DMS153 treated with DMSO at 0.1 percent for 48 hours (cell line): ENCODE data around the gene PLOD3.

Experiments used
- DNase-seq: peaks from one replicate; lab custom pipeline; 2025; ENCODE audit not compliant: unreplicated experiment; lab: John Stamatoyannopoulos, UW

Gene PLOD3

DNA sequence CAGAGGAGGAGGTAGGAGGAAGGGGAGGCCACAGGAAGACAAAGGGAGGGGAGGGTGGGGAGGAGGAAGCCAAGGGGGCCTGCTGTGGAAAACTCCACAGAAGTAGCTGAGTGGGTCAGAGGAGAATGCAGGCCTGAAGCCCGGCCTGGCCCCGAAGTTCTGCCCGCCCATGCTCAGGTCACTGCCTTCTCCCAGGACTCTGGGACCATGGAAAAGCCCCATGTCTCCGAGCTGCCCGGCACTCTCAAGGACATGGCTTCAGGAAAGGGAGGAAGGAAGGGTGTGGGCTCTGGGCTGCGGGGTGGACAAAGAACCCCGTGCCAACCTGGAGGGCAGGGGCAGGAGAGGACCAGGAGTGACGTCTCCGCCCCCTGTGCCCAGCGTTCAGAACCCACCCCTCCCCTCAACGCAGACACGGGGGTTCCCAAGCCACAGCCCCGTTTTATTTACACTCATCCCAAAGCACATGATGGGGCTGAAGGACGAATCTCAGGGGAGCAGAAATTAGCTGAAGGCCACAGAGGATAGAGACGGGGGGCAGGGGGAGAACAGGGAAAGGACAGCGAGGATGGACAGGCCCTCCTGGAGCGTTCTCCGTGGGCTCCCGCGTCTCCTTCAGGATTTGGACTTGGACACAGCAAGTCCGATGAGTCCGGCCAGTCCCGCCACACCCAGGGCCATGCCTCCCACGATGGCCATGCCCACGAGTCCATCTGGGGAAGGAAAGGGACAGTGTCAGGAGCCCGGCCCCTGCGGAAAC, 22.0 kb upstream of the PLOD3 start:
- no peak for DNase-seq

DNA sequence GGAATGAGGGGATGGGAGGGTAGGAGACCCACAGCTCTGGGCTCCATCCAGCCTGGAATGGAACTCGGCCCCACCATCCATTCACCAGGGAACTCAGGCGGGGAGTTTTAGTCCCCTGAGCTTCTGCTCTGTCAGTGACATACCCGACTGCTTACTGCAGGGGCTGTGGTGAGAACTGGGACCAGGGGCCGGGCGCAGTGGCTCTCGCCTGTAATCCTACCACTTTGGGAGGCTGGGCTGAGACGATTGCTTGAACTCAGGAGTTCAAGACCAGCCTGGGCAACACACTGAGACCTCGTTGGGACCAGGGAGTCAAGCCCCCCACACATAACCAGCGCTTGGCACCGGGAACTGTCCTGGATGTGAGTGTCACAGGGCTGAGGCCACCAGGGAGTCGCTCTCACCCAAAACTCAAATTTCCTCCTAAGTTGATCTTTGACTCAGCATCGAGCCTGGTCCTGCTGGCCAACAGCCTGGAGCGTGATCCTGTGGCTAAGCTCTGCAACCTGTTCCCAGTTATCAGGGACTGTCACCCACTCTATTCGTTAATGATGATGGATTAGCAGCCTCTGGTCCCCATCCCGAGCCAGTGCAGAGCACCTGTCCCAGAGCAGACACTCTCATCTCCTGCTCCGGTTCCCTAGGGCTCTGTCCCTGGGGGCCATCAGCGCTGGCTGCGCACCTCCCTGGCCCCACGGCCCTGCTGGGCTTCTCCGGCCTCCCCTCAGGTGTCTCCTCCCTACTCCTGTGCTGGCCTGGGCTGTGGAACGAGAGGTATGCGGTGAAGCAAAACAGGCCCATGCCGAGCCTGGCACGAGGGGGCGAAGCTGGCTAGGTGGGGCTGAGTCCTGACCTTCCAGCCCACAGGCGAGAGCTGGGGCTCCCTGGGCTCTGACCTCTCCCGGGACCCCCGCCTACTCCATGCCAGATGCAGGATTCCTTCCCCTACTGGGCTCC, 21.1 kb upstream of the PLOD3 start:
- no peak for DNase-seq

DNA sequence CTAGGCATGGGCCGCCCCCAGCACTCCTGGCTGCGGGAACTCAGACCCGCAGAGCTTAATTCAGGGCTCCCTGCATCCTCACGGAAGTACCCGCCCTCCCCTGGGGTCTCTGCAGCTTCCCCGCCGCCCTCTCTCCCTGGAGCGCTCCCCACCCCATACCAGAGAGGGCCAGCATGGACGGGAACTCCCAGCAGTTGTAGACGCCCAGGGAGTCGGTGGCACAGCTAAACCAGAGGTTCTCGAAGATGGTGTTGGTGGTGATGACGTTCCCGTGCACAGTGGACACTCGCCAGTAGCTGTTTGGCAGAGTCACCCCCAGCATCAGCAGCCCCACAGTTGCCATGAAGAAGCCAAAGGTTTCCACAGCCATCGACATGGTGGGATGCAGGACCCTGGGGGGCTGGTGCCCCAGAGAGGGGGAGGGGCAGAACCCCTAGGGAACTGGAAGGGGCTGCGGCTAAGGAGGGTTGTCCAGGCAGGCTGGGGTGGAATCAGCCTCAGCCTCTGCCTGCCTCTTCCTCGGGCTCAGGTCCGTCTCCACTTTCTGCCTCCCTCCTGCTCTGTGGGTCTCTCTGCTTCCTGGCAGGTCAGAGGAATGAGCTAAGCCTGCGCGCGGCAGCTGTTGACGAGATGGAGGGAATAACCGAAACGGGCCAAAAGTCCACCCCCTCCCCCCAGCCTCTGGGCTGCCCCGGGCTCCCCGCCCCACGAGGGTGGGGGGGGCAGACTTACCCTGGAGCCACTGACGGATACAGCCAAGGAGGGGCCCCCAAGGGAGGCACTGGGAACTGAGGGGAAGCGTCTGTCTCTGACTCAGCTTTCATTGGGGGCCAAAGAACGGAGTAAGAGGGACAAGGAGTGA, 20.1 kb upstream of the PLOD3 start, which contains the start of gene CLDN15:
TSS of gene CLDN15 (minus strand) at position 597 of the 862 bp plus-strand sequence. CDS start at position 376, 221 bp downstream.
- no peak for DNase-seq

DNA sequence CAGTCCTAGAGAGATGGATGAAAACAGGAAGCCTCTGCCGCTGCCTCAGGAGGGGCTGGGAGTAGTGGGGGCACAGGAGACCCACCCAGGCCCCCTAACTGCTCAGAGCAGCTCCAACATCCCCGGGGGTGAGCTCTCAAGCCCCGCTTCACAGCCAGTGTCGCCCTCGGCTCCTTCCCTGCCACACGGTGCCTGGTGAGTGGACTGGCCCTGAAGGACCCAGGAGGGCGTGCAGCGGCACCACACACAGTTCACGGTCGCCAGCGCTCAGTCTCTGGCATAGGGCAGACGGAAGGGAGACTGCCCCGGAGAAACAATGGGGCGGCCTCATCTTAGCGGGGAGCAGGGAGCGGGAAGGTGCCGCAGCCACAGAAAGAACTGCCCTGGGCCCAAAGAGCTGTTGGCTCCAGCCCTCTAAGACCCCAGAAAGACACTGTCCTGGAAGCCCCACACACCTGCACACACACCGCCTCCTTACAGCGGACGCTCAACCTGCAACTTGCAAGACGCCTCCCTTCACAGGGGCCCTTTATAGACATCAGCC, 19.0 kb upstream of the PLOD3 start:
- no peak for DNase-seq

DNA sequence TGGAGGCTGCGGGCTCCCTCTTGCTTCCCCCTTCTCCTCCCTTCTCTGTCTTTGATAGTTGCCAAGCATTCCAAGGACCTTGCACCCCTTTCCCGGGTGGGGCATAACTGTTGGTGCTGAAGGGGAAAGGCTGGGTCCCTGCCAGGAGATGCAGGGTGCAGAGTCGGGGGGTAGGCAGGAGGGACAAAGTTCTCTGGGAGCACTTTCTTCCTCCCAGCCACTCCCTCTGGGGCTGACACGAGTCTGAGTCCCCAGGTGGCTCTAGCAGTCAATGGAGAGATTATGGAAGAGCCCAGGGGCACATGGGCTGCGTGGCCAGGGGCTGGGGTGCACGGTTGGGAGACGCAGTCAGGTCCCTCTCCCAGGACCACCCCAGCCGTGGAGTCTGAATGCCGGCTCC, 18.1 kb upstream of the PLOD3 start:
- DNase-seq, result no peak

DNA sequence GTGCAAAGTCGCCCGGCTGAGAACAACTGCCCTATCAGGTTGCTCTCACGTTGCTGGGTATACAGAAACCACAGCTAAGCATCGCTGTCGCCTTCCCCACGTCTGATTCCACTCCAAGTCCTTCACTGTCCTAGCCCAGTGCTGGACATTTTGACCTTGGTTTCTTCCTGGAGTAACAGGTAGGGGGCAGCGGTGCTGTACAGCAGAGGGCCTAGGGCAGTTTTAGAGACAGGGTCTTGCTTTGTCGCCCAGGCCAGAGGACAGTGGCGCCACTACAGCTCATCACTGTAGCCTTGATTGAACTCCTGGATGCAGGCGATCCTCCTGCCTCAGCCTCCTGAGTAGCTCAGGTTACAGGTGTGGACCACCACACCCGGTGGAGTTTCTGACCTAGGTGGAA, 17.7 kb upstream of the PLOD3 start:
- no peak for DNase-seq

DNA sequence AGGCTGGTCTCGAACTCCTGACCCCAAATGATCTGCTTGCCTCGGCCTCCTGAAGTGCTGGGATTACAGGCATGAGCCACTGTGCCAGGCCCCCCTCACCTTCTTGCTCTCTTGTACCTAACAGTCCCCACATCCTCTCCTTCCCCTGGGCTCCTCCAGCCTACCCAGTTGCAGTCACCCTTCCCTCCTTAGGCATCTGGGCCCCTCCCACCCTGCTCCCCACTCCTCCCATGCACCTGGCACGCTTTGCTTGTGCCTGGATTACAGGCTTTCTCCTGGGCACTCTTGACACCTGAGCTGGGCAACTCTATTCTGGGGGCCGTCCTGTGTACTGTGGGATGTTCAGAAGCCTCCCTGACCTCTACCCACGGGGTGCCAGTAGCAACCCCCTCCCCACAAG, 17.3 kb upstream of the PLOD3 start:
- DNase-seq, result no peak

DNA sequence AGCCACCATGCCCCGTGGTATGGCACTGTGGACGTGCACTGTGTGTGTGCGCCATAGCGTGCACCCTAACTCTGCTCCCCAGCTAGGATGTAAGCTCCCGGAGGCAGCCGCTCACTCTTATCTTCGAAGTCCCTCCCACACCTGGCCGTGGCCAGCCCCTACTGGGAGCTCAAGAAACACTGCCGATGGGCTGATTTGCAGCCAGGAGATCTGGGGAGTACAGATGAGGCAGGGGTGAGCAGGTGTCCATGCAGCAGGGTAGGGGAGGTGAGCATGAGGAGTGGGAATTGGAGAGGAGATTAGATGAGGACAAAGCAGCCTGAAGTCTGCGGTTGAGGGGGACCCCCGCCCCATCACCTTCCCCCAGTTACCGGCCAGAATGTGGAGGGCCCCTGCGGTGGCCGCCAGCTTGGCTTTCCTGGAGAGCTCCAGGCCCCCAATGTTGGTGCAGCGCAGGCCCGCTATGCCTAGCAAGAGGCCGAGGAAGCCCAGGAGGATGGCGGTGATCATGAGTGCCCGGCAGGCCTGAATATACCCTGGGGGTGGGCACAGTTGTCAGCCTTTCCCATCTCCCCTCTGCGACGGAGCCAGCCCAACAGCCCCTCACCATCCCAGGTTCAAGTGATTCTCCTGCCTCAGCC, 16.6 kb upstream of the PLOD3 start:
- no peak for DNase-seq

DNA sequence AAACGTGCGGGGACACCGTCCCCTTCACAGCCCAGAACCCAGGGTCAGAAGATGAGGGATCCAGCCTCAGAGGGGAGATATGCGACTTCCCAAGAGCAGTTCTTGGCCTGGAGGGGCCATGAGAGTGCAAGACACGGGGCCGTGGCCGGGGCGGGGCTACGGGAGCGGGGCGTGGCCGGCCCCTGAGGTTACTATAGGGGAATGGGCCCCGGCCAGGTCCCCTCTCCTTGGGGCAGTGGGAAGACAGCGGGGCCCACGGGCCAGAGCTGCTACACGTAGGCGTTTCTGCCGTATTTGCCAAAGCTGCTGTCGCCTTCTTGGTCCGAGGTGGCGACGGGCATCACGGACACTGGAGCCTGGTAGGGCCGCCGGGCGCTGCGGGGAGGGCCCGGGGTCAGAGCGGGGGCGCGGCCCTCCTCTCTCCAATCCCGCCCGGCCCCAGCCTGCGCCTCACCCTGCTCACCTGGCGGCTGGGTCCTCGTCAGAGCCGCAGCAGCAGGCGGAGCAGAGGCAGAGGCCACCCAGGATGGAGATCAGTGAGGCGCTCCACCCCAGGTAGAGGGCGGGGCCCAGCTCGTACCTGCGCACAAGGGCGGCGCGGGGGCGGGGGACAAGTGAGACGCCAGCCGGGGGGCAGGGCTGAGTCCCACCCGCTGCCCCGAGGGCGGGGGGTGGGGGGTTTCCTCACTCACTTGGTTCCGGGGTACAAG, 14.9 kb upstream of the PLOD3 start:
- DNase-seq, result peak; percentile 34

DNA sequence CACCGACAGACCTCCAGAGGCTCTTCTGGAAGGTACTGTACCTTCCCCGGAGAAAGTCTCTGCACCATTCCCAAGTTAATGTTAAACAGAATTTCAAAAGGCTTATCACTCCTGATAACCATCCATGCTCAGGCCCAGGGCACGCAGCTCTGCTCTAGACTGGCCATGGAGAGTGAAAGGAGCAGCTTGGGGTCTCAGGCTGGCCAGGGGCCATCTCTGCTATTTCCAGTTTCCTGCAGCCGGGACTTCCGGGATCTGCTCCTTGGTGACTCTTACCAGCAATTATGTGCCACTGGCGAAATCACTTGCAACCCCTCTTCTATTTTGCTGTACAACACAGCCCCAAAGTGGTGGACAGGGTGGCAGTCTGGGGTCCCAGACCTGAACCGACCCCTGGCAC, 14.3 kb upstream of the PLOD3 start:
- no peak for DNase-seq

DNA sequence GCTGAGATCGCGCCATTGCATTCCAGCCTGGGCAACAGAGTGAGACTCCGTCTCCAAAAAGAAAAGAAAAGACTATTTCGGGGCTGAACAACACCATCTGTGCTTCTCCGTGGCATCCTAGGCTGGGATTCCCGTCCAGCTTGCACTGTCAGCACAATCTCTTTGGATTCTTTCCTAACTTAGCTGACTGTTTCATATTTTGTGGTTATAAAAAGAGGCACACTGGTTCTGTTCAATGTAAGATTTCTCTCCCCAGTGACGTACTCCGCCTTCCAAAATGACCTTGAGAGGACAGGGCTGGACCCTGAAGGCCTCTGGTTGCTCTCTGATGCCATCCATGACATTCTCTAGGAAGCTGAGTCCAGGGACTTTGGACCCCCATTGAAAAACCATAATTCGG, 9.3 kb upstream of the PLOD3 start:
- DNase-seq, result no peak

DNA sequence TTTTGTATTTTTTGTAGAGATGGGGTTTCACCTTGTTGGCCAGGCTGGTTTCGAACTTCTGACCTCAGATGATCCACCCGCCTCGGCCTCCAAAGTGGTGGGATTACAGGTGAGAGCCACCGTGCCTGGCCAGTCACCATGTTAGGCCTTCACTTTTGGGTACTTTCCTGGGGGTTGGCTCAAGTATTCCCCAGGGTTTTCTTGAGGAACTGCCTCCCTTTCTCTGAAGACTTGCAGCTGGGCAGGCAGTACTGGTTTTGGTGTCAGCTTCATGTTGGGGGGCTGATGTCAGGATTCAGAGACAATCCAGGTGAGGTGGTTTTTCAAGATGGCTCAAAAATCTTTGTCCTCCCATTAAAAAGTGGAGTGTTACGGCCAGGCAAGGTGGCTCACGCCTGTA, 8.3 kb upstream of the PLOD3 start:
- DNase-seq, result no peak

DNA sequence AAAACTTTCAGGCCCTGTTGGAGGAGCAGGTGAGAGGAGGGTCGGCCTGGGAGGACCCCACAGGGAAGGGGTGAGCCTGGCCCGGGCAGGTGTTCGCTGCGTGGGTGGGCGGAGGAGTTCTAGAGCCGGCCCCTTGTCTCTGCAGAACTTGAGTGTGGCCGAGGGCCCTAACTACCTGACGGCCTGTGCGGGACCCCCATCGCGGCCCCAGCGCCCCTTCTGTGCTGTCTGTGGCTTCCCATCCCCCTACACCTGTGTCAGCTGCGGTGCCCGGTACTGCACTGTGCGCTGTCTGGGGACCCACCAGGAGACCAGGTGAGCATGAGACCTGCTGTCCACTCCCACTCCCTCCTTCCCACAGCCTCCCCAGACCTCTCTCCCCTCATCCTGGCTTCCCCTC, 6.1 kb upstream of the PLOD3 start:
- DNase-seq, result no peak

DNA sequence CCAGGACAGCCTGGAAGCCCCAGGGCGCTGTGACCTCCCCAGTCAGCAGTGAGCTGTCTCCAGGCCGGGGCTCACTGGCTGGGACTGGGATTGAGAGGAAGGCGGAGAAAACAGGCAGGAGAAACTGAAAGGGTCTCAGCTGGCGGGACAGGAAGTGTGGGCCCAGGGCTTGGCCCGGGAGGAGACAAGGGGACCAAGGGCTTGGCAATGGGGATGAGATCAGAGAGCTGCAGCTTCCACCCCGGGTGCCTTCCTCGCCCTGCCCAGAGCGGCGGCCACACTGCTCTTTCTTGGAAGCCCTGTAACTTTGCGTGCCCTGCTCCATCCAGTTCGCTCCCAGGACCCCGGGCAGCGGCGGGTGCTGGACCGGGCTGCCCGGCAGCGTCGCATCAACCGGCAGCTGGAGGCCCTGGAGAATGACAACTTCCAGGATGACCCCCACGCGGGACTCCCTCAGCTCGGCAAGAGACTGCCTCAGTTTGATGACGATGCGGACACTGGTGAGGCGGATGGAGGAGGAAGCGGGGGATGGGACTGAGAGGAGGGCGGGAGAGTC, 5.0 kb upstream of the PLOD3 start:
- DNase-seq, result no peak

DNA sequence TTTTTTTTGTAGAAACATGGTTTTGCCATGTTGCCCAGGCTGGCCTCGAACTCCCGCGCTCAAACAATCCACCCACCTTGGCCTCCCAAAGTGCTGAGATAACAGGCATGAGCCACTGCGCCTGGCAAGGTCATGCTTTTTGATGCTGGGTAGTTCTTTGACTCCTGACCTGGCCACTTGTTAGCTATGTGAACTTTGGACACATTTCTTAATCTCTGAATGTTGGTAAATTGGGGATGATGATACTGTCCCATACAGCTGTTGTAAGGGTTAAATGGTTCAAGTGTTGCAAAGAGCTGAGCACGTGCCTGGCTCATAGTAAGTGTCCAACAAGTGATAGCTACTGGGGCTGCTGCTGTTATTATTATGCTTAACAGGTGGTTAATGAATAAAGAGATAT, 2.9 kb upstream of the PLOD3 start:
- DNase-seq, result no peak

DNA sequence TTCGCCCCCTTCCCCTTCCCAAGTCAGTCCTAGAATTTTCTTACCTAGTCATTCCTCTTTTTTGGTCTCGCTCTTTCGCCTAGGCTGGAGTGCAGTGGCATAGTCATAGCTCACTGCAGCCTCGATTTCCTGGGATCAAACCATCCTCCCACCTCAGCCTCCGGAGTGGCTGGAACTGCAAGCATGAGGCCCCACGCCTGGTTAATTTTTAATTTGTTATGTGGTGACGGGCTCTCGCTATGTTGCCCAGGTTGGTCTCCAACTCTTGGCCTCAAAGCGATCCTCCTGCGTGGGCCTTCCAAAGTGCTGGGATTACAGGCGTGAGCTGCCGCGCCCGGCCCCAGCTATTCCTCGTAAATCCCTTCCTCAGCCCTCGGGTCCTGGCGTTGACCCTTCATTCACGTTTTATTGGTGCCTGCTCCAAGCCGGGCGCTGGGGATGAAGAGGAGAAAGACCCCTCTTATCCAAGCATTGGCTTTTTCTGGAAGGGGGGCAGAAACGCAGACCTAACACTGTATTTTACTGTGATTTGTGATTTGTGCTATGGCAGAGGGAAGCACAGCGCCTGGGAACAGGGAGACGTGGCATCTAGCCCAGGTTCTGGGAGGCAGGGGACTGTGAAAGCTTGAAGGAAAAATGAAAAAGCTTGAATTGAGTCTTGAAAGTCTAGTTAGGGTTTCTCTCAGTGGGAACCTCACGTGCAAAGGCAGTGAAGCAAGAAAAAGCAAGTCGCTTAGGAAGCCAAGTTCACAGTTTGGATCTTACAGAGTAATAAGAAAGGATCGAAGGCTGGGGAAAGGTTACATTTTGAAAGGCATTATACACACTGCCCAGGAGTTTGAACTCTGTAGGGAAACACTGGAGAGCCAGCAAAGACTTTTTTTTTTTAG, 1.1 kb upstream of the PLOD3 start:
- no peak for DNase-seq

DNA sequence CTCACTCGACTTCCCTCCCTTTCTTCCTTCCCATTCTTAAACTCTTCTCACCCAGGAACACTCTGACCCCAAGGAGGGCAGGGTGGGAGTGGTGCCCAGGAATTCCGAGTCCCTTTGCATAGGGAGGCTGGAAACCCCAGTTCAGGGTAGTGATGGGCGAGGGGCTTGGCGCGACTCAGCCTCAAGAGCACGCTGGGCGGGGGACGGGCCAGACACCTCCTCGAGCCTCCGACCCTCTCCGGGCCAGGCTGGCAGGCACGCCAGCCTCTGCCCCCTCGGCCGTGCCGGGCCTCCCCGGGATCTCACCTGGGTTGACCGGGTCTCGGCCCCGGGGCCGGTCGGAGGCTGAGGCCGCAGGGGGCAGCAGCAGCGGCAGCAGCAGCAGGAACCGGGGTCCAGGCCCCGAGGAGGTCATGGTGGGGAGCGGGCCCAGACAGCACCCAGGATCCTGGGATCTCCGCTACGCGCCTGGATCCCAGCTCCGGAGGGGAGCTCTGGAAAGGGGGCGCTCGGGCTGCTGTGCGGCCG, 457 bp downstream of the PLOD3 start:
- DNase-seq, result no peak
